Thymus (tissue), 11 donors: ENCODE results near the gene JARID2. TPM values are rescaled to one million over a fixed set of nuclear protein-coding genes. Genes with fewer than 3 reads are reported as not detected.
A peak's percentile ranks its signal among the peaks of the same experiment; 100 is the strongest.

Experiments
- DNase-seq, 9 donors: peaks; one replicate each; pipeline ENCODE4 v3.0.0-alpha.2; 2013; ENCODE audit warnings: low spot score in 9 of 9, low read depth in 6 of 9, missing footprints in 1 of 9
- H3K27ac ChIP-seq, 2 donors: one replicate each; pipeline ENCODE4 v1.5.1; 2013; ENCODE audit warnings: control low read depth in 1 of 2, low read depth in 1 of 2, low read length in 1 of 2, mild to moderate bottlenecking in 1 of 2, moderate library complexity in 1 of 2
- H3K27me3 ChIP-seq, 2 donors: one replicate each; pipeline ENCODE4 v1.5.1; 2013; ENCODE audit warnings: low read length in 1 of 2; ENCODE audit not compliant: control insufficient read depth in 2 of 2, insufficient read depth in 1 of 2
- H3K36me3 ChIP-seq, 2 donors: one replicate each; pipeline ENCODE4 v1.5.1; 2013; ENCODE audit warnings: low read length in 1 of 2, mild to moderate bottlenecking in 1 of 2, moderate library complexity in 1 of 2; ENCODE audit not compliant: control insufficient read depth in 2 of 2, insufficient read depth in 2 of 2
- H3K4me1 ChIP-seq, 2 donors: one replicate each; pipeline ENCODE4 v1.5.1; 2013; ENCODE audit warnings: low read length in 2 of 2; ENCODE audit not compliant: control insufficient read depth in 2 of 2, insufficient read depth in 2 of 2
- H3K4me3 ChIP-seq, 2 donors: one replicate each; pipeline ENCODE4 v1.5.1; 2013; ENCODE audit warnings: low read length in 2 of 2, control low read depth in 1 of 2, mild to moderate bottlenecking in 1 of 2
- H3K9me3 ChIP-seq, 2 donors: one replicate each; pipeline ENCODE4 v1.5.1; 2013; ENCODE audit warnings: low read length in 1 of 2, mild to moderate bottlenecking in 1 of 2; ENCODE audit not compliant: control insufficient read depth in 2 of 2, insufficient read depth in 1 of 2
- WGBS: extraction: QIAGEN DNeasy Blood & Tissue Kit; methylation state at CpG from one replicate; pipeline ENCODE4 v1.1.7; 2013; 5-methylcytosine and 5-hydroxymethylcytosine counted together
- polyA plus RNA-seq: library from polyadenylated mRNA; stranded (reverse); fragments of 200-250 nt; gene quantifications from one replicate; pipeline ENCODE4 v1.2.3, GENCODE V29; 2013
- total RNA-seq: library from RNA; stranded (reverse); fragments of 120-200 nt; gene quantifications from one replicate; pipeline ENCODE4 v1.2.4, GENCODE V29; 2013
- donor health status: healthy.

The JARID2 gene
- total and polyA plus RNA-seq, 2 donors = 15.8 to 20.9 TPM

DNA sequence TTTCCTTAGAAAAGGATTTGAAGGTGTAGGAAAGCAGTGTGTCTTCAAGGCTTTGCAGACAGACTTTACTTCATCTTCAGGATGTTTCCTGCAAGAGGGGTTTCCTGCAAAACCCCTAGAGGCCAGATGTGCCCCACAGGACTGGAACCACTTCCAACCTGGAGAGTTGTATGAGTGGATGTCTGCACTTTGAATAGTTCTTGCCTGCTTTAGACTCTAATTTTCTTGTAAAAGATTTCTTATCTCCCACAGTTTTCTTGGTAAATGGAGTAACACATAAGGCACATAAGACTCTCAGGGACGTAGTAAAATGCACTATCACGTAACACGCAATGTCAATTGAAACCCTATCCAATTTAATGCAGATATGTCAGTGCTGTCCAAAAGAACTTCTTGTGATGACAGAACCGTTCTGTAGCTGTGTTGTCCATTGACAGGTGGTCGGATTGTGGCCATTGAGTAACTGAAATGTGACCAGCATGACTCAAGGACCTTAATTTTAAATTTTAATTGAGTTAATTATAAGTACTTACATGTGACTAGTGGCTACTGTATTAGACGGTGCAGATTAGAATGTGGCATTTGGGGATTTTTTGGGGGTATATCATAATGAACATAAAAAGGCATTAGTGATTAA lies 118.7 kb downstream of the JARID2 start:
- peaks cover 0 to 8% of the 10 kb centered on the region in 2 donors for H3K36me3 ChIP-seq
- no peaks in the 10 kb centered on the region for H3K9me3 ChIP-seq
- H3K27me3 ChIP-seq = no peaks in the 10 kb centered on the region
- H3K4me3 ChIP-seq = no peak overlapping the region
- peak overlapping the region in 1 of 2 donors; percentile 47 for H3K27ac ChIP-seq
- 91% methylated on average over 6 of the region's 6 CpGs for WGBS
- H3K4me1 ChIP-seq = peaks cover 15 to 25% of the 10 kb centered on the region in 2 donors
- DNase-seq = no peak

GRCh38 chr6:15365273-15365687 lies 119.4 kb downstream of the JARID2 start:
- 16% methylated on average over 13 of the region's 13 CpGs for WGBS
- Histone ChIP-seq H3K27me3 (no peaks in the 10 kb centered on the region), H3K9me3 (no peaks in the 10 kb centered on the region), H3K36me3 (peaks cover 0 to 7% of the 10 kb centered on the region in 2 donors), H3K27ac (no peak overlapping the region), H3K4me3 (no peak overlapping the region), H3K4me1 (peaks cover 15 to 25% of the 10 kb centered on the region in 2 donors)
- DNase-seq = peak in 1 of 9 donors; percentile 38

DNA sequence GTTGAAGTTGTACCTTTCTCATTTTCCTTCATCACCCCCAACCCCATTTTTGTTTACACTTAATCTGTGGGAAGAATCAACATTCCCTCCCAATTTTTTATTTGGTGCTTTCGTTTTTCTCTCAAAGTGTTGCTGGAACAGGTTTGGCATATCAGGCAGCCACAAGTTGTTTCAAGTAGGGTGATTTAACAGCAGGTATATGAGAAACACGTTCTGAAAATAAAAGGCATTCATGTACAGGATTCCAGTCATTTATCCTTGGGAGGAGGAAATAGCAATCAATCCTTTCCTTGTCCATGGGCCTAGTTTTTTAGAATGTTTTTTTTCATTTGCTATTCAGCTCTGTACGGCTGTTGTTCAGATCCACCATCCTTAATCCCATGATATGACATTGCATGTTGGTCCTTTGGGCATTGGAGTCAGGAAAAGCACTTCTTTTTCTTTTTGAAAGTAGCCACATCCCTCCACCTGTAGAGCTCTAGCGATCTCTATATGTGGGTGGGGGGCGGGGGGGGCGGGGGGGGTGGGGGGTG lies 120.2 kb downstream of the JARID2 start:
- no peak overlapping the region for H3K4me3 ChIP-seq
- no peak overlapping the region for H3K27ac ChIP-seq
- no peak for DNase-seq
- 59% methylated on average over 6 of the region's 6 CpGs for WGBS
- H3K27me3 ChIP-seq = no peaks in the 10 kb centered on the region
- no peaks in the 10 kb centered on the region for H3K9me3 ChIP-seq
- H3K36me3 ChIP-seq = peaks cover 0 to 3% of the 10 kb centered on the region in 2 donors
- peaks cover 15 to 25% of the 10 kb centered on the region in 2 donors for H3K4me1 ChIP-seq

DNA sequence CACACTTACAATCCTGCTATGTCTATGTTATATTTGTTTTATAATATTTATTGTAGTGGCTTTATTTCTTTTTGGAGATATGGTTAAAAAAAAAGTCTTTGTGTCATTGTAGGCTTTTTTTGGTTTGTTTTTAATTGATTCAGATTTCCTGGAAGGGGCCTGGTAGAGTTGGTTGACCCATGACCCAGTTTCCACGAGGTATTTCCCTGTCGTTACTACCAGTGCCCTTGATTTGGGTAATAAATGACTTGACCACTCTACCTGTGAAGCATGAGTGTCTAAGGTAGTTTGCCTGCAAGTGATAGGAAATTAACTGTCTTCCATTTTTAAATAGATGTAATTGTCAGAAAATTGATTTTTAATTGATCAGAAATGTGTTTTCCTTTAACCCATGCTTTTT lies 121.0 kb downstream of the JARID2 start:
- no peak overlapping the region for H3K27ac ChIP-seq
- H3K27me3 ChIP-seq = no peaks in the 10 kb centered on the region
- 91% methylated on average over 2 of the region's 2 CpGs for WGBS
- no peak for DNase-seq
- no peaks in the 10 kb centered on the region for H3K9me3 ChIP-seq
- H3K4me1 ChIP-seq = peaks cover 15 to 25% of the 10 kb centered on the region in 2 donors
- H3K36me3 ChIP-seq = peaks cover 0 to 3% of the 10 kb centered on the region in 2 donors
- no peak overlapping the region for H3K4me3 ChIP-seq

GRCh38 chr6:15368186-15368585 lies 122.3 kb downstream of the JARID2 start:
- Histone ChIP-seq H3K9me3 (no peaks in the 10 kb centered on the region), H3K4me3 (no peak overlapping the region), H3K27me3 (no peaks in the 10 kb centered on the region), H3K4me1 (peaks cover 15 to 21% of the 10 kb centered on the region in 2 donors), H3K27ac (no peak overlapping the region), H3K36me3 (peaks cover 0 to 3% of the 10 kb centered on the region in 2 donors)
- no peak for DNase-seq

GRCh38 chr6:15368873-15369272 lies 123.0 kb downstream of the JARID2 start:
- DNase-seq = no peak
- no peak overlapping the region for H3K4me3 ChIP-seq
- no peaks in the 10 kb centered on the region for H3K9me3 ChIP-seq
- no peaks in the 10 kb centered on the region for H3K27me3 ChIP-seq
- peaks cover 15 to 17% of the 10 kb centered on the region in 2 donors for H3K4me1 ChIP-seq
- H3K36me3 ChIP-seq = peaks cover 0 to 7% of the 10 kb centered on the region in 2 donors
- WGBS = 94% methylated on average over 5 of the region's 5 CpGs
- no peak overlapping the region for H3K27ac ChIP-seq

DNA sequence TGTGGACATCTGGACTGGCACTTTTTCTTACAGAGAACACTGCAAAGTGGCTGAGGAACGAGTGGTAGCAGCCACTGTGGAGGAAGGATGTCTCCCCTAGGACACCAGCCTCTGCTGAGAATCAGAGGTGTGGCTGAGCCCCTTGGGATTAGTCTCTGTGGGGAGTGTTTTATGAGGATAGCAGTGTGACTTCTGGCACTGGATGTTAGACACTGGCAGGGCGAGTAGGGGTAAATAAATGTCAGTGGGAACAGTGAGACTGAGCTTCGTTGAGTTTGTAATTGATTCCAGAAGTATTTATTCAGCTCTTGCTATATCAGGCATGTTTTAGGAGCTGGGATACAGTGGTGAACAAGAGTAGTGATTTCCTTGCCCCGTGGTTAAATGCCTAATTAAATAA lies 124.0 kb downstream of the JARID2 start:
- Histone ChIP-seq H3K27ac (no peak overlapping the region), H3K27me3 (no peaks in the 10 kb centered on the region), H3K4me3 (no peak overlapping the region), H3K36me3 (peaks cover 0 to 16% of the 10 kb centered on the region in 2 donors), H3K4me1 (peaks cover 9 to 14% of the 10 kb centered on the region in 2 donors), H3K9me3 (no peaks in the 10 kb centered on the region)
- 91% methylated on average over 4 of the region's 4 CpGs for WGBS
- no peak for DNase-seq

GRCh38 chr6:15370733-15371671 lies 125.1 kb downstream of the JARID2 start:
- Histone ChIP-seq H3K9me3 (no peaks in the 10 kb centered on the region), H3K36me3 (peaks cover 3 to 28% of the 10 kb centered on the region in 2 donors), H3K4me1 (peaks cover 5 to 9% of the 10 kb centered on the region in 2 donors), H3K4me3 (no peak overlapping the region), H3K27ac (no peak overlapping the region), H3K27me3 (no peaks in the 10 kb centered on the region)
- DNase-seq = no peak
- 91% methylated on average over 4 of the region's 4 CpGs for WGBS

DNA sequence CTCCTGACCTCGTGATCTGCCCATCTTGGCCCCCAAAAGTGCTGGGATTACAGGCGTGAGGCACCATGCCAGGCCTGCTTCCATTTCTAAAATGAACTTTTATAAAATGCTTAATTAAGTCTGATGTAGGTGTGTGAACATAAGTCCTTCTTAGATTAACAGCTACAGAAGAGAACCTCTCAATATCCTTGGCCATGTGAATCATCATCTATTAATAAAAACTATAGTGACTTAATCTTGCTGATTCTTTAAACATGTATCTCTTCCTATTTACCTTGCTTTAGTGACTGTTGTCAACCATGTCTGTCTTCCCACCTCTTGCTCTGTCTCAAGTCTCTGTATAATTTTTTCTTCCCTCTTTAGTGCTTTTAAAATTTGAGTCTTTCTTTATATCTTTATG lies 127.1 kb downstream of the JARID2 start:
- H3K4me1 ChIP-seq = peaks cover 3 to 7% of the 10 kb centered on the region in 2 donors

More for the DNA sequence above, 127.1 kb downstream of the JARID2 start:
- WGBS = over 99% methylated on average over 2 of the region's 2 CpGs
- Histone ChIP-seq H3K27me3 (no peaks in the 10 kb centered on the region), H3K27ac (no peak overlapping the region), H3K9me3 (no peaks in the 10 kb centered on the region), H3K36me3 (peaks cover 3 to 33% of the 10 kb centered on the region in 2 donors), H3K4me3 (no peak overlapping the region)
- no peak for DNase-seq
